A673 (cell line): ENCODE results near the gene HS3ST3B1.

Source experiments
- CTCF ChIP-seq: fragments of 300-800, 200-600 bp; sonication (generic); conservative IDR thresholded peaks from 2 replicates; pipeline ENCODE4 v1.5.1; 2017; ENCODE audit warnings: low read depth, mild to moderate bottlenecking, antibody characterized with exemption, low read length, moderate library complexity, mixed read lengths
- EZH2 ChIP-seq: fragments of 200-600 bp; sonication (generic); IDR thresholded peaks from 2 replicates; pipeline ENCODE4 v1.6.1; 2017; ENCODE audit warnings: borderline replicate concordance, low read depth, mild to moderate bottlenecking, mixed read lengths, antibody characterized with exemption, low read length; ENCODE audit not compliant: poor library complexity, severe bottlenecking

- TF ChIP-seq CTCF (no peak), EZH2 (no peak)
Observed at GRCh38 chr17:14389681-14390080, 88.8 kb downstream of the HS3ST3B1 start.
